CD4-positive, alpha-beta T cell (primary cell): ENCODE results near the gene COL5A1. TPM values are rescaled to one million over a fixed set of nuclear protein-coding genes. Genes with fewer than 3 reads are reported as not detected.
A peak's percentile ranks its signal among the peaks of the same experiment; 100 is the strongest.

Source experiments
- ATAC-seq: fragments of 200-7000 bp; cut with Tn5 transposase; one replicate; pipeline ENCODE4 v1.10.0; 2022; ENCODE audit warnings: mild to moderate bottlenecking; ENCODE audit not compliant: poor library complexity
- CTCF ChIA-PET: fragments of 350-600 bp; sonication (Branson Sonifier 250); formaldehyde crosslinking; loops from one replicate; lab custom pipeline; 2021; ENCODE audit warnings: antibody characterized with exemption, inconsistent platforms; lab: Charles Lee
- POLR2A ChIA-PET: fragments of 350-600 bp; sonication (Branson Sonifier 250); formaldehyde crosslinking; loops from one replicate; lab custom pipeline; 2021; ENCODE audit warnings: antibody characterized with exemption, inconsistent platforms; lab: Charles Lee
- DNase-seq, 14 experiments: peaks; one replicate each; pipeline ENCODE4 v3.0.0-alpha.2; 2013 to 2020; ENCODE audit warnings: mixed read lengths in 2 of 14
- H3K27ac ChIP-seq, 2 donors: one replicate each; pipeline versions ENCODE4 v1.5.1 to v1.7.0; 2013; ENCODE audit warnings: low read length in 2 of 2, low read depth in 1 of 2, mild to moderate bottlenecking in 1 of 2
- H3K27me3 ChIP-seq, 2 experiments: 1 replicate in 1 of 2; 2 replicates in 1 of 2; pipeline versions ENCODE4 v1.6.1 to v1.7.0; 2013; ENCODE audit warnings: low read length in 2 of 2, control low read depth in 1 of 2, mild to moderate bottlenecking in 1 of 2, moderate library complexity in 1 of 2; ENCODE audit not compliant: insufficient read depth in 2 of 2, control insufficient read depth in 1 of 2
- H3K36me3 ChIP-seq: one replicate; pipeline ENCODE4 v1.6.1; 2013; ENCODE audit warnings: low read length, control low read depth; ENCODE audit not compliant: insufficient read depth
- H3K4me1 ChIP-seq: one replicate; pipeline ENCODE4 v1.6.1; 2013; ENCODE audit warnings: low read length, control low read depth; ENCODE audit not compliant: insufficient read depth
- H3K4me3 ChIP-seq: one replicate; pipeline ENCODE4 v1.5.1; 2013; ENCODE audit warnings: mild to moderate bottlenecking, low read length, moderate library complexity
- H3K9me3 ChIP-seq, 2 experiments: 1 replicate in 1 of 2; 2 replicates in 1 of 2; pipeline versions ENCODE4 v1.6.1 to v1.7.0; 2013; ENCODE audit warnings: low read length in 2 of 2, mild to moderate bottlenecking in 2 of 2, control low read depth in 1 of 2, moderate library complexity in 1 of 2; ENCODE audit not compliant: control insufficient read depth in 1 of 2, insufficient read depth in 1 of 2
- H3K27ac Mint-ChIP-seq: one replicate; pipeline ENCODE4 v1.8.0; 2020; ENCODE audit warnings: mixed read lengths
- H3K27me3 Mint-ChIP-seq: one replicate; pipeline ENCODE4 v1.8.0; 2021; ENCODE audit warnings: mixed read lengths
- H3K36me3 Mint-ChIP-seq: one replicate; pipeline ENCODE4 v1.8.0; 2021; ENCODE audit warnings: low read depth, mixed read lengths
- H3K4me1 Mint-ChIP-seq: one replicate; pipeline ENCODE4 v1.8.0; 2021; ENCODE audit warnings: low read depth, mixed read lengths
- H3K4me3 Mint-ChIP-seq: one replicate; pipeline ENCODE4 v1.8.0; 2020; ENCODE audit warnings: mild to moderate bottlenecking, mixed read lengths
- H3K9me3 Mint-ChIP-seq: one replicate; pipeline ENCODE4 v1.8.0; 2020; ENCODE audit warnings: mixed read lengths
- CTCF ChIP-seq: fragments of 200-600 bp; IDR thresholded peaks from one replicate; pipeline ENCODE4 v1.8.0; 2022; ENCODE audit warnings: antibody characterized with exemption, mild to moderate bottlenecking
- intact Hi-C, 2 experiments: fragments of 100-400 bp; cut with DNase I in 1 of 2; cut with micrococcal nuclease in 1 of 2; formaldehyde crosslinking; loops; one replicate each; pipeline versions ENCODE4 v1.15.1 to v1.9.0; 2023 to 2025; cut with DNase I, micrococcal nuclease
- total RNA-seq, 174 experiments: library from RNA in 2 of 174; stranded (reverse) in 2 of 174; gene quantifications; one replicate each; pipeline ENCODE4 v1.2.3 and lab custom pipeline; 2021 to 2026

COL5A1 gene
- total RNA-seq, 2 experiments from 2014 or later: 0.41 to 0.50 TPM

- ATAC-seq (no peak), DNase-seq (peak in 1 of 14 experiments; percentile 2)
- Mint-ChIP-seq H3K9me3 (no peaks in the 10 kb centered on the region), H3K4me3 (no peak overlapping the region), H3K27me3 (peaks cover 9% of the 10 kb centered on the region), H3K27ac (no peak overlapping the region), H3K36me3 (no peaks in the 10 kb centered on the region), H3K4me1 (no peaks in the 10 kb centered on the region)
- H3K4me1 ChIP-seq: no peaks in the 10 kb centered on the region
- peaks cover 0 to 23% of the 10 kb centered on the region in 2 experiments for H3K9me3 ChIP-seq
- CTCF ChIA-PET: no interaction called here
- no peak overlapping the region for H3K4me3 ChIP-seq
- no peaks in the 10 kb centered on the region for H3K27me3 ChIP-seq
- H3K27ac ChIP-seq: no peak overlapping the region
- no peak for TF ChIP-seq CTCF
- no peaks in the 10 kb centered on the region for H3K36me3 ChIP-seq
- POLR2A ChIA-PET: no interaction called here
- intact Hi-C loops: no loop called here
Measured at GRCh38 chr9:134872482-134873231, 231.1 kb downstream of the COL5A1 start.

GRCh38 chr9:134875371-134875770 lies 233.8 kb downstream of the COL5A1 start:
- H3K9me3 Mint-ChIP-seq: no peaks in the 10 kb centered on the region

GRCh38 chr9:134877541-134877940 lies 235.9 kb downstream of the COL5A1 start:
- Mint-ChIP-seq H3K9me3 (no peaks in the 10 kb centered on the region), H3K36me3 (no peaks in the 10 kb centered on the region), H3K27ac (no peak overlapping the region), H3K4me3 (no peak overlapping the region), H3K4me1 (no peaks in the 10 kb centered on the region), H3K27me3 (peaks cover 8% of the 10 kb centered on the region)
- Histone ChIP-seq H3K27me3 (peaks cover 0 to 3% of the 10 kb centered on the region in 2 experiments), H3K4me1 (no peaks in the 10 kb centered on the region), H3K9me3 (no peaks in the 10 kb centered on the region), H3K4me3 (no peak overlapping the region), H3K36me3 (no peaks in the 10 kb centered on the region), H3K27ac (no peak overlapping the region)
- ChIA-PET POLR2A (no interaction called here), CTCF (no interaction called here)
- no peak for TF ChIP-seq CTCF
- peak in 1 of 14 experiments; percentile 0 for DNase-seq
- intact Hi-C loops: no loop called here
- no peak for ATAC-seq

More at GRCh38 chr9:134875371-134875770, 233.8 kb downstream of the COL5A1 start:
- intact Hi-C loops: no loop called here
- H3K9me3 ChIP-seq: peaks cover 0 to 10% of the 10 kb centered on the region in 2 experiments
- H3K4me1 ChIP-seq: no peaks in the 10 kb centered on the region
- CTCF ChIA-PET: no interaction called here
- H3K27ac ChIP-seq: no peak overlapping the region
- no peaks in the 10 kb centered on the region for H3K4me1 Mint-ChIP-seq
- no peak for TF ChIP-seq CTCF
- H3K36me3 Mint-ChIP-seq: no peaks in the 10 kb centered on the region
- H3K36me3 ChIP-seq: no peaks in the 10 kb centered on the region
- H3K27me3 ChIP-seq: peaks cover 0 to 3% of the 10 kb centered on the region in 2 experiments
- no peak overlapping the region for H3K4me3 Mint-ChIP-seq
- H3K27ac Mint-ChIP-seq: no peak overlapping the region
- POLR2A ChIA-PET: no interaction called here
- H3K27me3 Mint-ChIP-seq: peaks cover 14% of the 10 kb centered on the region
- no peak overlapping the region for H3K4me3 ChIP-seq
- ATAC-seq: no peak
- DNase-seq: no peak
